Choroid plexus epithelial cell (primary cell): ENCODE results near the gene SND1.

Experiments
- DNase-seq: peaks from one replicate; pipeline ENCODE4 v3.0.0-alpha.2; 2010; ENCODE audit warnings: low read depth
- H3K4me3 ChIP-seq: 2 replicates; pipeline ENCODE4 v1.5.1; 2011; ENCODE audit warnings: low read depth, mild to moderate bottlenecking, control low read depth, low read length, moderate library complexity
- CTCF ChIP-seq: conservative IDR thresholded peaks from 2 replicates; pipeline ENCODE4 v1.5.1; 2011; ENCODE audit warnings: low read depth, mild to moderate bottlenecking, control low read depth, inconsistent platforms, low read length, moderate library complexity

Gene SND1

GRCh38 chr7:128029405-128029995 is 377.5 kb downstream of the SND1 start:
- DNase-seq, result no peak

DNA sequence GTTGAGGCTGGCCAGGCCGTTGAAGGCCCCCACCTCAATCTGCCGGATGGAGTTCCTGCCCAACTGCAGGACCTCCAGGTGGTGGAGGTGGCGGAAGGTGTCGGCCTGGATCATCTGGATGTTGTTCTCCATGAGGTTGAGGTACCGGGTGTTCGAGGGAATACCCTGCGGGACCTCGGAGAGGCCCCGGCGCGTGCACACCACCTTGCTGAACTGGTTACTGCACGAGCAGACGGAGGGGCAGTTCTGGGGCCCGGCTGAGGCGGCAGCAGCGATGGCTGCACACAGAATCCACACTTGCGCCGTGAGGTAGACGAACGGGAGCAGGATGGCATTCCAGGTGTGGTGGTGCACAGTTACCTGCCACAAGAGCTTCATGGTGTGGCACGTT is 378.3 kb downstream of the SND1 start:
- no peak for TF ChIP-seq CTCF
- no peak overlapping the region for H3K4me3 ChIP-seq
- no peak for DNase-seq

More at GRCh38 chr7:128029405-128029995, 377.5 kb downstream of the SND1 start:
- H3K4me3 ChIP-seq, result no peak overlapping the region
- no peak for TF ChIP-seq CTCF

DNA sequence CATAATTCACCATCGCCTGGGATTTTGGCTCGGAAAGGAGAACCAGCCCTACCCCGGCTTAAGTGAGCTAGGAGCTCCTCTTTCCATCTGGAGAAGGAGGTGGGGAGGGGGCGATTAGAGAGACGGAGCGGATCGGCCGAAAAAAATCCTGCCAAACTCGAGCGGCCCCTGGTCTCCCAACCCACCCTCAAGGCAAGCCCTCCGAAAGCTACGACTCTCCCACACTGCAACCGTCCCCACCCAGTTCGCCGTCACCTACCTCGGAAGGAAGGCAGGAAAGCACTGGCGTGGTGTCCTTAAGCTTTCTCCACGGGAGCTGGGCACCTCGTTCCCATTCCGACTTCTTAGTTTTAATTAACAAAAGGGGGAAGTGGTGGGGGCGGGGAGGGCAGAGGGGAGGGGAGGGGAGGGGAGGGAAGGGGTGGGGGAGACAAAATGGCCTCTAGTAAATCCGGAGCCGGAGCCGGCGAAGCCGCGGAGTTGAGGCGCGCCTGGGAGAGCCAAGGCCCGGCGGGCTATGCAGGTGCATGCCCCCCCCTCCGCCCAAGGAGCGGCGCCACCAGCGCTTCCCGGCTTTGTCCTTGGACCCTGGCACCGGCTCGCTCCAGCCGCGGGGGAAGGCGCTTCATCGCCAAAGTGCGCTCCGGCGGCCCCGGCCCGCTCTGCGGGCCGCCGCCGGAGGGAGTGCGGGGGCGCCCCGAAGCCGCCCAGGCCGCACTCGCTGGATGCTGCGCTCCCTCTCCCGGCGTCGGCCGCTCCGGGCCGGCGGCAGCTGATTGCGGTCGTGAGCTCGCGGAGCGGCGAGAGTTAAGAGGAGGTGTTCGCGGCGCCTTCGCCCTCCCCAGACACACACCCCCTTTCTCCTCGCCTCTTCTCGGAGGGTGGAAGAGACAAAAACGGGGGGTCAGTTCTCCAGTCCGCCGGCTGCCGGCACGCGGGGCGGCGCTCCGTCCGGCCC is 378.9 kb downstream of the SND1 start, which contains the start of gene LRRC4:
Gene LRRC4, minus strand, starts transcription at position 784 of the 958 bp plus-strand sequence. CDS start 797 bp downstream, outside the sequence.
- TF ChIP-seq CTCF, result peak; percentile 29
- DNase-seq, result peak; percentile 59
- peak within 1 kb of the TSS; percentile 58 for H3K4me3 ChIP-seq

- peak; percentile 93 for DNase-seq
- H3K4me3 ChIP-seq, result peak overlapping the region; percentile 58
- TF ChIP-seq CTCF, result peak; percentile 38
Observed at GRCh38 chr7:128031901-128032604, 380.1 kb downstream of the SND1 start.

DNA sequence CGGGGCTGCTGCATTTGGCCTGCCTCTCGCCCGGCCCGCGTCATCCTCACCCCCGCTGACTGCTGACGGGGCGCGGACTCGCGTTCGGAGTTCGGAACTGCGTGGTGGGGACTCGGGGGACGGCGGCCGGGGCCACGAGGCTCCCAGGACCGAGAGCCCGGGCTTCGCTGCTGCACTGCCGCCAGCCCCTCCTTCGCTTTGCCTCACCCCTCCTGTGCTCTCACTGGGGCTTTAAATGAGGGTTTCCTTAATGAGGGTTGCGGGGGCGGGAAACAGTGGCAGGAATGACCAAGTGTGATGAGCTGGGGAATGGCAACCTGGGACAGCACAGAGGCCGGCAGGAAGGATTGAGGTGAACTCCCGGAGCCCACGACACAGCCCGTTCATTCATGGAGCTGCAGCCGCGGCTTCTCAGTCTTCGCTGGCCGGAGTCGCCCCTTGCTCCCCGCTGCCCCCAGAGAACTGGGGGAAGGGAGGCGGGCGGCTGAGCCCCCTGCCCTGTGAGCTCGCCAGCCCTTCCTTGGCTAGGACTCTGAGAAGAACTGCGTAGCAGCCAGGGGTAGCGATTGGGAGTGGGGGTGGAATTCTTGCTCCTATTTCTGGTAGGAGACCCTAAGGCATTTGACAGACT is 380.7 kb downstream of the SND1 start:
- DNase-seq, result peak; percentile 32
- H3K4me3 ChIP-seq, result peak overlapping the region; percentile 58
- no peak for TF ChIP-seq CTCF

DNA sequence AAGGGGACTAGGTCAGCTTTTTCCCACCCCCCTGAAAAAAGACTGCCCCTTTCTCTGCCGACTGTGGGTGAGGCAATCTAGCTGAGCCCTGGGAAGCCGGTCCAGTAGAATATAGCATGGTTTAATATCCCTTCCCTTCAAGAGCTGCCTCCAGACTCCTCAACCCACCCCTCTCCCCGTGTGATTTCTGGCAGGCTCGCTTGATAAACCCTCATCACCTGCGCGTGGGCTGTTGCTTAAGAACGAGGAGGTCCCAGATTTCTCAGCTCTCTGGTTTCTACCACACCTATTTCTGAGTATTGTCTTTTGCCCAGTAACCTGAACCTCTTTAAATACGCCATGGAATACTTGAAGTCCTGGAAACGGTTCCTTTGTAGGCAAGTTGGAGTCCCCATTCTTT is 381.3 kb downstream of the SND1 start:
- no peak for TF ChIP-seq CTCF
- no peak overlapping the region for H3K4me3 ChIP-seq

More for the DNA sequence above, 381.3 kb downstream of the SND1 start:
- DNase-seq, result no peak
